ENCODE results near the gene SBF1. TPM values are rescaled to one million over a fixed set of nuclear protein-coding genes. Genes with fewer than 3 reads are reported as not detected.

Gene SBF1
- total RNA-seq, 1 experiment from 2014 or later: 48.5 TPM

GRCh38 chr22:50417411-50418210 is 57.2 kb downstream of the SBF1 start:
- H3F3A ChIP-seq (ENCODE audit: low read length, unreplicated experiment): no peaks in the 10 kb centered on the region
- no TSS peak for BruUV-seq (replicated peaks)
- no peaks in the 10 kb centered on the region for H3K9me2 ChIP-seq (replicated peaks; ENCODE audit: low read length)
- POLR2A ChIA-PET (ENCODE audit: unreplicated experiment): no interaction called here
- H3K4me3 ChIP-seq (ENCODE audit: low read length): no peak overlapping the region
- peaks cover 7% of the 10 kb centered on the region for H3K36me3 ChIP-seq (ENCODE audit: low read depth, low read length)
- CTCF ChIA-PET: interaction anchor here (0.6 kb wide), 1 partner anchor 135 kb away, joined by 3 read pairs; no protein-coding TSS in a partner anchor
- ATAC-seq (no peak), DNase-seq (no peak)
- H3K27me3 ChIP-seq (ENCODE audit: low read length): no peaks in the 10 kb centered on the region
- no peaks in the 10 kb centered on the region for H3K79me2 ChIP-seq (ENCODE audit: low read length)
- H4K20me1 ChIP-seq (ENCODE audit: low read length): no peaks in the 10 kb centered on the region
- H3K4me2 ChIP-seq (ENCODE audit: low read length): no peak overlapping the region
- no peak overlapping the region for H3K27ac ChIP-seq (ENCODE audit: low read length)
- H3K4me1 ChIP-seq (ENCODE audit: insufficient read depth, low read length): no peaks in the 10 kb centered on the region
- TF ChIP-seq CTCF (conservative IDR thresholded peaks at IDR 0.05; ENCODE audit: low read depth, low read length) (no peak), EZH2phosphoT487 (IDR thresholded peaks at IDR 0.05; ENCODE audit: borderline replicate concordance, low read length) (no peak), EZH2 (IDR thresholded peaks at IDR 0.05; ENCODE audit: low read length, unreplicated experiment) (no peak)
- H3K9ac ChIP-seq (ENCODE audit: low read length): no peak overlapping the region
- no peaks in the 10 kb centered on the region for H3K9me3 ChIP-seq (ENCODE audit: low read length)
- no peak overlapping the region for H2AFZ ChIP-seq (ENCODE audit: low read length)
- intact Hi-C loops (cut with micrococcal nuclease): no loop called here

- Histone ChIP-seq H4K20me1 (ENCODE audit: low read length) (no peaks in the 10 kb centered on the region), H3K4me1 (ENCODE audit: insufficient read depth, low read length) (no peaks in the 10 kb centered on the region), H3F3A (ENCODE audit: low read length, unreplicated experiment) (no peaks in the 10 kb centered on the region), H3K9ac (ENCODE audit: low read length) (no peak overlapping the region), H3K9me2 (replicated peaks; ENCODE audit: low read length) (no peaks in the 10 kb centered on the region), H3K36me3 (ENCODE audit: low read depth, low read length) (peaks cover 7% of the 10 kb centered on the region), H3K4me2 (ENCODE audit: low read length) (no peak overlapping the region), H3K27ac (ENCODE audit: low read length) (no peak overlapping the region), H3K9me3 (ENCODE audit: low read length) (no peaks in the 10 kb centered on the region), H3K27me3 (ENCODE audit: low read length) (no peaks in the 10 kb centered on the region), H2AFZ (ENCODE audit: low read length) (no peak overlapping the region), H3K79me2 (ENCODE audit: low read length) (no peaks in the 10 kb centered on the region), H3K4me3 (ENCODE audit: low read length) (no peak overlapping the region)
- BruUV-seq (replicated peaks): no TSS peak
- TF ChIP-seq CTCF (conservative IDR thresholded peaks at IDR 0.05; ENCODE audit: low read depth, low read length) (no peak), EZH2 (IDR thresholded peaks at IDR 0.05; ENCODE audit: low read length, unreplicated experiment) (no peak), EZH2phosphoT487 (IDR thresholded peaks at IDR 0.05; ENCODE audit: borderline replicate concordance, low read length) (no peak)
- ChIA-PET CTCF (no interaction called here), POLR2A (ENCODE audit: unreplicated experiment) (no interaction called here)
- intact Hi-C loops (cut with micrococcal nuclease): no loop called here
- ATAC-seq: no peak
- DNase-seq: no peak
Observed at GRCh38 chr22:50416996-50417395, 57.8 kb downstream of the SBF1 start.

DNA sequence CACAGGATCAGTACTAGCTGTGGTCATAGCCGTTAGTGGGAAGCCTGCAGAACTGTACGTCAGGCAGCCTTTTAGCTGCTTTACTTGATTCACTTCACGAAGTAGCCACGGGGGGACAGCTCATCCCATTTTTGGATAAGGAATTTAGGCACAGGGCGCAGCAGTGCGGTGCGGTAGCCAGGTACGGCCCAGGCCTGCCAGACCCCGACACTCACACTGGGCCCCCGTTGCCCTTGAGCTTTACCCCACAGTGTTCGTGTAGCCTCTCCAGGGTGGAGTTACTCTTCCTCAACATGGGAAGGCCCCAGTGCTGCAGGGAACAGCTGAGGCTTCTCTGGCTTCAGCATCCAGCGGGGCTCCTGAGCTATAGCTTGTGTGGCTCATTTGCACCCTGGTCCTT is 59.4 kb downstream of the SBF1 start:
- BruUV-seq (replicated peaks): no TSS peak
- DNase-seq (no peak), ATAC-seq (no peak)
- Histone ChIP-seq H3F3A (ENCODE audit: low read length, unreplicated experiment) (no peaks in the 10 kb centered on the region), H4K20me1 (ENCODE audit: low read length) (no peaks in the 10 kb centered on the region), H3K4me3 (ENCODE audit: low read length) (no peak overlapping the region), H3K27ac (ENCODE audit: low read length) (no peak overlapping the region), H3K9me3 (ENCODE audit: low read length) (no peaks in the 10 kb centered on the region), H3K4me2 (ENCODE audit: low read length) (no peak overlapping the region), H2AFZ (ENCODE audit: low read length) (no peak overlapping the region), H3K27me3 (ENCODE audit: low read length) (no peaks in the 10 kb centered on the region), H3K9me2 (replicated peaks; ENCODE audit: low read length) (no peaks in the 10 kb centered on the region), H3K4me1 (ENCODE audit: insufficient read depth, low read length) (no peaks in the 10 kb centered on the region), H3K36me3 (ENCODE audit: low read depth, low read length) (peaks cover 7% of the 10 kb centered on the region), H3K79me2 (ENCODE audit: low read length) (no peaks in the 10 kb centered on the region), H3K9ac (ENCODE audit: low read length) (no peak overlapping the region)
- ChIA-PET CTCF (no interaction called here), POLR2A (ENCODE audit: unreplicated experiment) (no interaction called here)
- intact Hi-C loops (cut with micrococcal nuclease): no loop called here
- TF ChIP-seq EZH2 (IDR thresholded peaks at IDR 0.05; ENCODE audit: low read length, unreplicated experiment) (no peak), CTCF (conservative IDR thresholded peaks at IDR 0.05; ENCODE audit: low read depth, low read length) (no peak), EZH2phosphoT487 (IDR thresholded peaks at IDR 0.05; ENCODE audit: borderline replicate concordance, low read length) (no peak)

All from PC-3 (cell line).